ENCODE data around the gene ATP1A4. TPM values are rescaled to one million over a fixed set of nuclear protein-coding genes. Genes with fewer than 3 reads are reported as not detected.

The ATP1A4 gene
- total and polyA plus RNA-seq, 2 of the 13 experiments (the other 11 are each of a cell fraction or from before 2014, with no cell fraction given), result not detected

DNA sequence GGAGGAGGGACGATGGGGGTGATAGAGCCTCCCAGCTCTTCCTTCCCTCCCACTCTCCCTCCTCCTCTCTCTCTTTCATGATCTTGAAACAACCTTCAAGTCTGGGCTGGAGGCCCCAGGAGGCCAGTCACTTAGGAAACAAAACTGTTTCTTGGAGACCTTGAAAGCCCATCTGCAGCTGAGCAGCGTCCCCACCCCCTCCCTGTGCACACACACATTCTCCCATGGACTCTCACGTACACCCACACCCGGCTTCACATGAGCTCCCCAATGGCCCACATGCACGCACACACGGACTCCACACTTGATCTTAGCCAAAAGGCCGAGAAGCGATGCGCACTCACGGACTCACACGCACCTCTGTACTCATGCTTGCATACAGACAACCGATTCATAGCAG, 39.0 kb upstream of the ATP1A4 start:
- TF ChIP-seq HDAC6 (IDR thresholded peaks at IDR 0.05; ENCODE audit: low read depth, low read length) (no peak), TEAD3 (CRISPR knock-in tag; optimal IDR thresholded peaks at IDR 0.05; ENCODE audit: borderline replicate concordance) (no peak), DR1 (CRISPR knock-in tag; IDR thresholded peaks at IDR 0.05) (no peak), ZNF790 (CRISPR knock-in tag; IDR thresholded peaks at IDR 0.05; ENCODE audit: borderline replicate concordance) (no peak), DMAP1 (CRISPR knock-in tag; IDR thresholded peaks at IDR 0.05) (no peak), ZNF776 (CRISPR knock-in tag; IDR thresholded peaks at IDR 0.05) (no peak), ZNF12 (CRISPR knock-in tag; IDR thresholded peaks at IDR 0.05) (no peak), PPARG (CRISPR knock-in tag; conservative IDR thresholded peaks at IDR 0.05) (no peak), FOXM1 (CRISPR knock-in tag; IDR thresholded peaks at IDR 0.05) (no peak)
- H3K9ac ChIP-seq (ENCODE audit: insufficient read depth, low read depth, low read length), result no peak overlapping the region
- no peaks in the 10 kb centered on the region; a peak in 1 of 5 replicates for H3K36me3 ChIP-seq (replicated peaks in 1 of 2; ENCODE audit: control insufficient read depth in 1 of 2, insufficient read depth in 2 of 2, low read length in 2 of 2)
- peak; percentile 87 for FAIRE-seq
- no peak overlapping the region for H2AFZ ChIP-seq (ENCODE audit: low read length)
- CTCF ChIA-PET (ENCODE audit: low intra/inter-chr PET ratio, low total read pairs), result no interaction called here
- no peak overlapping the region for H3K4me2 ChIP-seq (ENCODE audit: low read depth, low read length)
- no peaks in the 10 kb centered on the region for H3K9me3 ChIP-seq (ENCODE audit: low read length)
- H3K27ac ChIP-seq (ENCODE audit: extremely low read length, insufficient read depth, low read length), result no peak overlapping the region
- no peak for ATAC-seq
- intact Hi-C loops (cut with micrococcal nuclease; ENCODE audit: unreplicated experiment) (no loop called here), in situ Hi-C loops (cut with HindIII; ENCODE audit: extremely low pct_ligation_motif_present, low pct_unique_long_range_greater_than_20kb) (no loop called here)
- peaks cover 86% of the 10 kb centered on the region for H3K4me1 ChIP-seq (ENCODE audit: insufficient read depth, low read length)
- WGBS (ENCODE audit: low lambda C conversion rate), result 69% methylated on average over 12 of the region's 12 CpGs
- no peak overlapping the region for H3K4me3 ChIP-seq (replicated peaks in 1 of 3; ENCODE audit: insufficient read depth in 1 of 3, low read depth in 2 of 3, low read length in 3 of 3)
- H3K27me3 ChIP-seq (ENCODE audit: control insufficient read depth in 1 of 2, insufficient read depth in 2 of 2, low read length in 2 of 2), result no peaks in the 10 kb centered on the region; a peak in 1 of 5 replicates
- DNase-seq (ENCODE audit: low spot score), result no peak
- BruUV-seq (replicated peaks), result no TSS peak
- POLR2A ChIA-PET, result no interaction called here
- H4K20me1 ChIP-seq (ENCODE audit: insufficient read depth, low read length), result no peaks in the 10 kb centered on the region
- no peaks in the 10 kb centered on the region for H3K79me2 ChIP-seq (ENCODE audit: insufficient read depth, low read length)

DNA sequence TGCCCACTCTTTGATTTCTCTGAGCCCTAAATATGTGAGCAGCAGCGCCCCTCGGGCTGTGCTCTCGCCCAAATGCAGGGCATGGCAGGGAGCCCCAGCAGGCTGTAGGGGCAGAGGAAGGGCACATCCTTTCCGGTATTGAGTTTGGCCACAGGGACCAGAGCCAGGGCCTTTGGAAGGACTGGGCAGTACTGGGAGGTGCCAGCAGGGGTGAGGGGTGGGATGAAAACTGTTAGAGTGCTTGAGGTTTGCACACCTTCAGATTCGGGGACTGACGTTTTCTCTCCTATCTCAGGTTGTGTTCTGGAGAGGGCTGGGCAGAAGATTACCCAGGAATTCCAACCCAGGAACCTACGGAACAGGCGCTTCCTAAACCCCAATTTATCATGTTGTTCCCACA, 38.0 kb upstream of the ATP1A4 start:
- POLR2A ChIA-PET, result no interaction called here
- Histone ChIP-seq H3K36me3 (replicated peaks in 1 of 2; ENCODE audit: control insufficient read depth in 1 of 2, insufficient read depth in 2 of 2, low read length in 2 of 2) (no peaks in the 10 kb centered on the region; a peak in 1 of 5 replicates), H3K79me2 (ENCODE audit: insufficient read depth, low read length) (no peaks in the 10 kb centered on the region), H3K9ac (ENCODE audit: insufficient read depth, low read depth, low read length) (no peak overlapping the region), H3K4me2 (ENCODE audit: low read depth, low read length) (no peak overlapping the region; the same call in 1 of the 2 replicates), H4K20me1 (ENCODE audit: insufficient read depth, low read length) (no peaks in the 10 kb centered on the region), H3K27me3 (ENCODE audit: control insufficient read depth in 1 of 2, insufficient read depth in 2 of 2, low read length in 2 of 2) (no peaks in the 10 kb centered on the region; a peak in 1 of 5 replicates), H3K4me3 (replicated peaks in 1 of 3; ENCODE audit: insufficient read depth in 1 of 3, low read depth in 2 of 3, low read length in 3 of 3) (no peak overlapping the region), H3K27ac (ENCODE audit: extremely low read length, insufficient read depth, low read length) (no peak overlapping the region), H3K4me1 (ENCODE audit: insufficient read depth, low read length) (peaks cover 89% of the 10 kb centered on the region), H2AFZ (ENCODE audit: low read length) (no peak overlapping the region), H3K9me3 (ENCODE audit: low read length) (no peaks in the 10 kb centered on the region)
- BruUV-seq (replicated peaks), result no TSS peak
- 39% methylated on average over 6 of the region's 8 CpGs for WGBS (ENCODE audit: low lambda C conversion rate)
- ATAC-seq, result peak; percentile 59
- FAIRE-seq, result no peak
- DNase-seq (ENCODE audit: low spot score), result no peak
- in situ Hi-C loops (cut with HindIII; ENCODE audit: extremely low pct_ligation_motif_present, low pct_unique_long_range_greater_than_20kb), result no loop called here
- CTCF ChIA-PET (ENCODE audit: low intra/inter-chr PET ratio, low total read pairs), result no interaction called here
- intact Hi-C loops (cut with micrococcal nuclease; ENCODE audit: unreplicated experiment), result no loop called here
- TF ChIP-seq DBP (CRISPR knock-in tag; IDR thresholded peaks at IDR 0.05; ENCODE audit: not compliant biosample characterization) (no peak), CREB1 (IDR thresholded peaks at IDR 0.05) (no peak), CREB1 (CRISPR knock-in tag; IDR thresholded peaks at IDR 0.05) (no peak), ZFP41 (CRISPR knock-in tag; IDR thresholded peaks at IDR 0.05; ENCODE audit: borderline replicate concordance) (no peak), ASH2L (IDR thresholded peaks at IDR 0.05; ENCODE audit: insufficient read length, low read depth, low read length) (no peak), MEIS2 (CRISPR knock-in tag; IDR thresholded peaks at IDR 0.05) (no peak), ATF4 (CRISPR knock-in tag; IDR thresholded peaks at IDR 0.05) (no peak), HIC2 (CRISPR knock-in tag; IDR thresholded peaks at IDR 0.05; ENCODE audit: low read depth) (no peak)

Data from HepG2 (cell line).